Embryonic facial prominence (tissue), 1 donor: ENCODE results near the gene P2RX7.
"Not testable (repeated sequence)": the region's sequence is repeated elsewhere in the genome, so short reads cannot be mapped to it uniquely, and the experiment has no call there.

Experiments used
- DNase-seq: peaks from one replicate; pipeline ENCODE4 v3.0.0-alpha.2; 2016; ENCODE audit errors: extremely low spot score

P2RX7 gene

DNA sequence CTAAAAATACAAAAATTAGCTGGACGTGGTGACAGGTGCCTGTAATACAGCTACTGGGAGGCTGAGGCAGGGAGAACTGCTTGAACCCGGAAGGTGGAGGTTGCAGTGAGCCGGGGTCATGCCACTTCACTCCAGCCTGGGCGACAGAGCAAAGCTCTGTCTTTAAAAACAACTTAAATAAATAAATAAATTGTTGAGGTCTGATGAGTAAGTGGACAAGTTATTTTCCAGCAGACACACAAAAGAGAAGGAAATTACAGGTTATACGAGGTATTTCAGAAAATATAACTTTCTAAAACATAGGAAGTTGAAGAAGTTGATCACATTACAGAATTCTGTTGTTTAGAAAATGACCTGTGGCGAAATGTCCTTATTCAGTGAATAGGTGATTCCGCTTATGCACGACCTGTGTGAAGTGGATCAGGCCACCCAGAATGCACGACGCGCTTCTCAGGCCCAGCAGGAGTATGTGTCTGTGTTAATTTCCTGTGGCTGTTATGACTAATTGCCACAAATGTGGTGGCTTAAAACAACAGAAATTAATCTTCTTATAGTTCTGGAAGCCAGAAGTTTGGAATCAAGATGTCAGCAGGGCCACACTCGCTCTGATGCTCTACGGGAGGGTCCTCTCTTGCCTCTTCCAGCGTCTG is 38.1 kb downstream of the P2RX7 start:
- no peak for DNase-seq

GRCh38 chr12:121172145-121172544 is 39.5 kb downstream of the P2RX7 start:
- DNase-seq, result no peak

DNA sequence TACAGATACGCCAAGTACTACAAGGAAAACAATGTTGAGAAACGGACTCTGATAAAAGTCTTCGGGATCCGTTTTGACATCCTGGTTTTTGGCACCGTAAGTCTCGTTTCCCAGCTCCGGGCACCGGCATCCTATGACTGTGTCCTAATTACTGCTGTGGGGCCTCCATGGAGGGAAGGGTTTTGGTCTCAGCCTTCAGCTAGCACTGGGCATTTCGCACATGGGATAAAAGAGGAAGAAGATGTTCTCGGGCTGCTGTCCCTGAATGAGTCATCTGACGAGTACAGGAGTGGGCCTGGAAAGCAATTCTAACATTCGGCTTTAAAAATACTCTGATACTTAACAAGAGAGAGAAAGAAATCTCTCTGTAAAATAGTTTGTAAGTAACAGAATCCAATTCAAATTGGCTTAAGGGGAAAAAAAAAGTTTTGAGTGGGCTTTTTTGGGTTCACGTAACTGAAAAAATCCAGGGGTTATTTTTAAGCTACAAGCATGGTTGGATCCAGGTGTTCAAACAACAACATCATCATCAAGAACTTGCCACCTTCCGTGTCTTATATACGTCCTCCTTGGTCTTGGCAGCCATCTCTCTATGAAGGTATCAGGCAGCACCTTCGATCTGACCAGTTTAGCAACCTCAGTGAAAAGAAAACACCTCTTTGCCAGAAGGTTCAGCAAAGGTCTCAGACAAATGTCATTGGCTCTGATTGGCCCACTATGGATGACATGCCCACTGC is 42.9 kb downstream of the P2RX7 start:
- no peak for DNase-seq

DNA sequence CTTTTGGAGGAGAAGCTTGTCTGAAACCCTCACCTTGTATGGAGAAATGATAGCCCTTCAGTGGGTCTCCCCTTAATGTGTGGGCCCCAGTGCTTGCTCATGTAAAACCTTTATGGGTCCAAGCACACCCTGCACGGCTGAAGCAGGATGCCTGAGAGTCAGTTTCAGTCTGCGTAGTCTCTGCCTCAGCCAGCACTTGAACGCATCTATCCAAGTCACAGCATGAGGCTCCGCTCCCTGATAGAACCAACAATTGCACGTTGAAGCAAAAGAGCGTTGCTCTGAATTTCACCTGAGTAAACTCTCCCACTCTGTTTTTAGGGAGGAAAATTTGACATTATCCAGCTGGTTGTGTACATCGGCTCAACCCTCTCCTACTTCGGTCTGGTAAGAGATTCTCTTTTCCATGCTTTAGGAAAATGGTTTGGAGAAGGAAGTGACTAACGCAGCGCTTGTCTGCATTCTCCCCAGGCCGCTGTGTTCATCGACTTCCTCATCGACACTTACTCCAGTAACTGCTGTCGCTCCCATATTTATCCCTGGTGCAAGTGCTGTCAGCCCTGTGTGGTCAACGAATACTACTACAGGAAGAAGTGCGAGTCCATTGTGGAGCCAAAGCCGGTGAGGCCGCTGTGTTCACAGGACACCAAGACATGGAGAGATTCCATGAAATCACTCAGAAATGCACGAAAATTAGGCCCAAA is 44.3 kb downstream of the P2RX7 start:
- DNase-seq, result no peak

DNA sequence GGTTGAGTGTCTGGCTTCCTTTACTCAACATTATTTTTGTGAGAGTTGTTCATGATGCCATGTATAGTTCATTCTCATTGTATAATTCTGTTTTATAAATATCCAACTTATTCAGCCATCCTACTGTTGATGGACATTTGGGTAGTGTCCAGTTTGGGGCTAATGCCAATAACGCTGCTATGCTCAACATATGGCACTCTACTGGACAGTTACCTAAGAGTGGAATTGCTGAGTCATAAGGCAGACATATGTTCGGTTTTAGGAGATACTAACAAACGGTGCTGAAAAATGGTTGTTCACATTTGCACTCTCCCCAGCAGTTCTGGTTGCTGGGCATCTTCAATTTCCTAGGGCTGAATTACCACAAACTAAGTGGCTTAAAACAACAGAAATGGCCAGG is 48.5 kb downstream of the P2RX7 start:
- no peak for DNase-seq

- DNase-seq, result no peak
Measured at GRCh38 chr12:121182222-121182893, 49.7 kb downstream of the P2RX7 start.

DNA sequence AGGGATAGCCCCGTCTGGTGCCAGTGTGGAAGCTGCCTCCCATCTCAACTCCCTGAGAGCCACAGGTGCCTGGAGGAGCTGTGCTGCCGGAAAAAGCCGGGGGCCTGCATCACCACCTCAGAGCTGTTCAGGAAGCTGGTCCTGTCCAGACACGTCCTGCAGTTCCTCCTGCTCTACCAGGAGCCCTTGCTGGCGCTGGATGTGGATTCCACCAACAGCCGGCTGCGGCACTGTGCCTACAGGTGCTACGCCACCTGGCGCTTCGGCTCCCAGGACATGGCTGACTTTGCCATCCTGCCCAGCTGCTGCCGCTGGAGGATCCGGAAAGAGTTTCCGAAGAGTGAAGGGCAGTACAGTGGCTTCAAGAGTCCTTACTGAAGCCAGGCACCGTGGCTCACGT is 51.7 kb downstream of the P2RX7 start:
- DNase-seq, result no peak

- DNase-seq, result no peak
Measured at GRCh38 chr12:121184984-121185889, 52.6 kb downstream of the P2RX7 start.

DNA sequence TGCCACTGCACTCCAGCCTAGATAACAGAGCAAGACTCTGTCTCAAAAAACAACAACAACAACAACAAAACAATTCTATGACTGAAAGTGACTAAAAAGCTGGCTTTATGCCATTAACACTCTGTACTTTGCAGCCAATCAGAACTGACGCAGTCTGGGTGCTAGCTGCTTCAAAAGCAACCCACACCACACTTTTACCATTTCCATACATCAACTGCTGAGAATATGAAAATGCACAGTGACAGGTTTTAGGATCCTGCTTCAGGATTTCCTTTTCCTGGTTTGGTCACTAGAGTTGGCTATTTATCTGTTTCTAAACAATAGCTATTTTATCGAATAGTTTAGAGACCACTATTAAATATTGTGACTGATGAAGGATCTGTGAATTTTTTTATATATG is 54.1 kb downstream of the P2RX7 start:
- no peak for DNase-seq

GRCh38 chr12:121187501-121187900 is 54.8 kb downstream of the P2RX7 start:
- DNase-seq, result no peak

DNA sequence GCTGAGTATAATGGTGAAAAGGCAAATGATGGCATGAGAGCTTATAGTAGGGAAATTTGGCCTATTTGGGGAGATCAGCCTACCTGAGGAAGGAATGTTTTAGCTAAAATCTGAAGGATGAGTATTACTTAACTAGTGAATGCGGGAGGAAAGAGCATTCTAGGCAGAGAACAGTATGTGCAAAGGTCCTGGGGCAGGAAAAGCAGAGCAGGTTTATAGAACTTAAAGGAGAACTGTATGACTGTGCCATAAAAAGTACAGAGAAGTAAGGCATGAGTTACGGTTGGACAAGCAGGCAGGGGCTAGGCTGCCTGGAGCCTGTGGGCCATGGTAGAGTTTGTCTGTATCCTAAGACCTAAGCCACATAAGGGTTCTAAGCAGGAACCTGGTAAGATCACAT is 55.6 kb downstream of the P2RX7 start:
- no peak for DNase-seq

DNA sequence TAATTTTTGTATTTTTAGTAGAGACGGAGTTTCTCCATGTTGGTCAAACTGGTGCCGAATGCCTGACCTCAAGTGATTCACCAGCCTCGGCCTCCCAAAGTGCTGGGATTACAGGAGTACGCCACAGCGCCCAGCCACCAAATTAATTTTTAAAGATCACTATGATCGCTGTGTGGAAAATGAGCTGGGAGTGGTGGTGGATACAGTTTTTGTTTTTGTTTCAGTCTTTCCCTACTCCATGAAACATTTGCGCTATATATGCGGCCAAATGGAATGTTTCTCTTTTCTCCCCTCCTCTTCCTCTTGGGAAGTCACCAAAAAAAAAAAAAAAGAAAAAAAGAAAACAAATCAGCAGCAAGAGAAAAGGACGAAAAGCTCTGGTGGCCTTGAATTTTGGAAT is 56.5 kb downstream of the P2RX7 start:
- DNase-seq, result no peak

DNA sequence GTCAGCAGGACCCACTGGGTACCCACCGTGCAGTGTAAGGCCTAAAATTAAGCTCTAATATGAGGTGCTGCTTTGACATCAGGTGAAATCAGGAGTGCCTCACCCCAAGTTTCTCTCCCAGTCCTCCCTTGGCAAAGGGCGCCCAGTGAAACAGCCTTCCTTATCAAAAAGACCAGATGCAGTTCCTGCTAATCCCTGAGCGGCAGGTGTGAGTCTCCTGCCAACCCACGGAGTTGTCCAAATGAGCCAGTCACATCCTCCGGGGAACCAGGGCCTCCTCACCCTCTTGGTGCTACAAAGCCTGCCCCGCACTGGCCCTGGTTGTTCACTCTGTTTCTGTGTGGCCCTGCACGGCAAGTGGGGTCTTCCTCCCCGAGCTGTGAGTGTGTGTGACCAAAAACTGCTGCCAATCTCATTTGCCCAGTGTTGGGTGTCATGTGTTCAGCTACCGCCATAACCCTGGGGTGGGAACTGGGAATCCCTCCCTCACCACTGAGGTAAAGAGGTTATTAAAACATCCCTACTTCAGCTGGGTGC is 57.0 kb downstream of the P2RX7 start:
- DNase-seq, result no peak

DNA sequence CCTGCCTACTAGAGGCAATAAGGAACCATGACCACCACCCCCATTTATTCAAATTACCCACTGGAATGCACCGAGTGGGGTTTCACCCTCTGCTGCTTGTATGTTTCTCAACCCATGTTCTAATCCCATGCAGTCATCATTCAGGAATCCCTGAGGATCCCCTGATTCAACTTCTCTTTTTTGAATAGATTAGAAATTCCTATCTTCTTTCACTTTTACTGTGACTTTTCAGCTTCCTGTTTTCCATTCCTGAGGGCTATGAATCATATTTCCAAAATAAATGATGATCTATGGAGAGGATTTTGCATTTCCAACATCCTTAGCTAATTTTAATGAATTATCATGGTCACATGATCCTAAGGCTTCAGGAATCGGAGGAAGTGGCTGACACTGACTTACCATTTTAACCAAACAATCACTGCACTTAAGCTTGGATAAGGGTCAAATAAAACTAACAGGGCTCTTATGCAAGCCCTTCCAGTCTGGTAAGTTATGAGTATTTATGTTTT is 57.9 kb downstream of the P2RX7 start:
- no peak for DNase-seq

GRCh38 chr12:121191151-121191550 is 58.5 kb downstream of the P2RX7 start:
- no peak for DNase-seq

DNA sequence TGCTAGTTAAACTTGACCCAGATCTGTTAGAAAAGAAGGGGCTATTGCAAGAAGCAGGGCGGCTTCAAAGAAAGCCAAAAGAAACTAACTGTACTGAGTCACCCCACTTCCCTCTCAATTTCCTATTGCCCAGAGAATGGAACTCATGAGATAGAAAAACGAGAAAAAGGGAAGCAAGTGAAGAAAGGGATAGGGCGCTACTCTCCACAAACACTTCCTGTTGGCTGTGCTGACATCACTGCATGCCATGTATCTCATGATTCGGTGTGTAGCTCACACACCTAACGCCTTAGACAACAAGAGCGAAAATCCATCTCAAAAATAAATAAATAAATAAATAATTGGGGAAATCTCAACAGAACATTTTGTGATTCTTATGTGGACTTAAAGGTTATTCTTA is 64.2 kb downstream of the P2RX7 start:
- no peak for DNase-seq

GRCh38 chr12:121198949-121199348 is 66.3 kb downstream of the P2RX7 start:
- DNase-seq, result no peak

- DNase-seq, result not testable (repeated sequence)
Measured at GRCh38 chr12:121201140-121201539, 68.5 kb downstream of the P2RX7 start.

- DNase-seq, result no peak
Measured at GRCh38 chr12:121202407-121203355, 70.0 kb downstream of the P2RX7 start.

- DNase-seq, result no peak
Measured at GRCh38 chr12:121203482-121203881, 70.8 kb downstream of the P2RX7 start.
